ENCODE measurements around the gene CUL4A.

DNA sequence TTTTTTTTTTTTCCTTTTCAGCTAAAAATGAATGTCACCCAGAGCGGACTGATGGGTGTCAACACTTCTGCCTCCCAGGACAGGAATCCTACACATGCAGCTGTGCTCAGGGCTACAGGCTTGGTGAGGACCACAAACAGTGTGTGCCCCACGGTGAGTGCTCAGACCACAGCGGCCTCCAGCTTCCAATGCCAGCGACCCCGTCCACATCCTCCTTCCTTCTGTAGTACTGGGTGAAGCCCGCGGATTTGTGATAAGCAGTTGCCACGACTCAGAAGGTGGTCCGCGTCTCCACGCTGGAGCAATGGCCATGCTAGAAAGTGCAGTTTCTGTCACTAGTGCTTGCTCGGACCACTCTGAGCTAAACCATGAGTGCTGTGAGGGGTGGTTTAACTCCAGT lies 44.9 kb upstream of the CUL4A start:
- TF ChIP-seq, protein P1, sequence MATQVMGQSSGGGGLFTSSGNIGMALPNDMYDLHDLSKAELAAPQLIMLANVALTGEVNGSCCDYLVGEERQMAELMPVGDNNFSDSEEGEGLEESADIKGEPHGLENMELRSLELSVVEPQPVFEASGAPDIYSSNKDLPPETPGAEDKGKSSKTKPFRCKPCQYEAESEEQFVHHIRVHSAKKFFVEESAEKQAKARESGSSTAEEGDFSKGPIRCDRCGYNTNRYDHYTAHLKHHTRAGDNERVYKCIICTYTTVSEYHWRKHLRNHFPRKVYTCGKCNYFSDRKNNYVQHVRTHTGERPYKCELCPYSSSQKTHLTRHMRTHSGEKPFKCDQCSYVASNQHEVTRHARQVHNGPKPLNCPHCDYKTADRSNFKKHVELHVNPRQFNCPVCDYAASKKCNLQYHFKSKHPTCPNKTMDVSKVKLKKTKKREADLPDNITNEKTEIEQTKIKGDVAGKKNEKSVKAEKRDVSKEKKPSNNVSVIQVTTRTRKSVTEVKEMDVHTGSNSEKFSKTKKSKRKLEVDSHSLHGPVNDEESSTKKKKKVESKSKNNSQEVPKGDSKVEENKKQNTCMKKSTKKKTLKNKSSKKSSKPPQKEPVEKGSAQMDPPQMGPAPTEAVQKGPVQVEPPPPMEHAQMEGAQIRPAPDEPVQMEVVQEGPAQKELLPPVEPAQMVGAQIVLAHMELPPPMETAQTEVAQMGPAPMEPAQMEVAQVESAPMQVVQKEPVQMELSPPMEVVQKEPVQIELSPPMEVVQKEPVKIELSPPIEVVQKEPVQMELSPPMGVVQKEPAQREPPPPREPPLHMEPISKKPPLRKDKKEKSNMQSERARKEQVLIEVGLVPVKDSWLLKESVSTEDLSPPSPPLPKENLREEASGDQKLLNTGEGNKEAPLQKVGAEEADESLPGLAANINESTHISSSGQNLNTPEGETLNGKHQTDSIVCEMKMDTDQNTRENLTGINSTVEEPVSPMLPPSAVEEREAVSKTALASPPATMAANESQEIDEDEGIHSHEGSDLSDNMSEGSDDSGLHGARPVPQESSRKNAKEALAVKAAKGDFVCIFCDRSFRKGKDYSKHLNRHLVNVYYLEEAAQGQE (IDR thresholded peaks at IDR 0.05; ENCODE audit: borderline replicate concordance), result no peak
- no peak for TF ChIP-seq POLR2AphosphoS5 (IDR thresholded peaks at IDR 0.05)
- TF ChIP-seq, protein P2, sequence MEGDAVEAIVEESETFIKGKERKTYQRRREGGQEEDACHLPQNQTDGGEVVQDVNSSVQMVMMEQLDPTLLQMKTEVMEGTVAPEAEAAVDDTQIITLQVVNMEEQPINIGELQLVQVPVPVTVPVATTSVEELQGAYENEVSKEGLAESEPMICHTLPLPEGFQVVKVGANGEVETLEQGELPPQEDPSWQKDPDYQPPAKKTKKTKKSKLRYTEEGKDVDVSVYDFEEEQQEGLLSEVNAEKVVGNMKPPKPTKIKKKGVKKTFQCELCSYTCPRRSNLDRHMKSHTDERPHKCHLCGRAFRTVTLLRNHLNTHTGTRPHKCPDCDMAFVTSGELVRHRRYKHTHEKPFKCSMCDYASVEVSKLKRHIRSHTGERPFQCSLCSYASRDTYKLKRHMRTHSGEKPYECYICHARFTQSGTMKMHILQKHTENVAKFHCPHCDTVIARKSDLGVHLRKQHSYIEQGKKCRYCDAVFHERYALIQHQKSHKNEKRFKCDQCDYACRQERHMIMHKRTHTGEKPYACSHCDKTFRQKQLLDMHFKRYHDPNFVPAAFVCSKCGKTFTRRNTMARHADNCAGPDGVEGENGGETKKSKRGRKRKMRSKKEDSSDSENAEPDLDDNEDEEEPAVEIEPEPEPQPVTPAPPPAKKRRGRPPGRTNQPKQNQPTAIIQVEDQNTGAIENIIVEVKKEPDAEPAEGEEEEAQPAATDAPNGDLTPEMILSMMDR (IDR thresholded peaks at IDR 0.05; ENCODE audit: poor library complexity, severe bottlenecking), result no peak
- no peak for TF ChIP-seq EP300 (conservative IDR thresholded peaks at IDR 0.05; ENCODE audit: poor library complexity, severe bottlenecking)
- no peak for TF ChIP-seq SMC3 (conservative IDR thresholded peaks at IDR 0.05; ENCODE audit: poor library complexity)
- TF ChIP-seq MXI1 (conservative IDR thresholded peaks at IDR 0.05; ENCODE audit: poor library complexity, severe bottlenecking), result no peak
- TF ChIP-seq TAF1 (IDR thresholded peaks at IDR 0.05; ENCODE audit: low read depth), result no peak
- TF ChIP-seq RAD21 (conservative IDR thresholded peaks at IDR 0.05), result no peak
- TF ChIP-seq EZH2 (IDR thresholded peaks at IDR 0.05; ENCODE audit: borderline replicate concordance, insufficient read depth, low read length, poor library complexity, severe bottlenecking), result no peak
